GM21515 (cell line): ENCODE data around the gene FAM228B.
"Not testable (repeated sequence)": the region's sequence is repeated elsewhere in the genome, so short reads cannot be mapped to it uniquely, and the experiment has no call there.

Experiments
- ATAC-seq: cut with Tn5 transposase; IDR thresholded peaks from one replicate; pipeline ENCODE4 v1.9.1; 2021; ENCODE audit not compliant: unreplicated experiment

The FAM228B gene

DNA sequence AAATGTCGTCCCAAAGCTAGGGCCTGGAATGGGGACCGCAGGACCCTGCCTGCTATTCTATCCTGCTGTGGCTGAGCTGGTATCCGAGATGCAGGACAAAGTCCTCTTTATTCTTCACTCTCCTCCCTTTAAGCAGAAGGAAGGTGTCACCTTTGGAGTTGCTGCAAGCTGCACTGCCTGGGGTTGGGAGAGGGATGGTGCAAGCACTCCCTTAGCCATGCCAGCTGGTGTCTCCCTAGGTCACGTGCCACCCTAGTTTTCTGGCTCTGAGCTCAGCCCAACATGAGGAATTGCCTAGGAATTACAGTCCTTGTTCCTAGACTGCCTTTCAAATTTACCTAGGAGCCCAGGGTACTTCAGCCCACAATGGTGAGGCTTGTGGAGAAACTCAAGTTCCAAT lies 30.2 kb downstream of the FAM228B start:
- ATAC-seq: no peak

DNA sequence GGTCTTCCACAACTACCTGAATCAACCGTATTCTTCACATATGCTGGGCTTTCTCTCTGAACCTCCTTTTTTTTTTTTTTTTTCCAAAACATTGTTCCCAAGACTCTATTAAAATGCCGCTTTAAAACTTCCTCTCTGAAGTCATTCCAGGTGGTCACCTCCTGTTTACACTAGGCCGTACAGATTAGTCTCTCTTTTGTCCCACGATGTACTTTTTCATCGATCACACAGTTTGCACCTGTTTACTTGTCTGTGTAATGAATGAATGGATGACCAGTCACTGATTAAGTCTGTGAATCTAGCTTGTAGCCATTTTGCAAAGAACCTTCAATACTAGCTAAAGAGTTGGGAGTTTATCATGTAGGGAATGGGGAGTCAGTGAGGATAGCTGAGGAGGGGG lies 34.9 kb downstream of the FAM228B start:
- no peak for ATAC-seq

DNA sequence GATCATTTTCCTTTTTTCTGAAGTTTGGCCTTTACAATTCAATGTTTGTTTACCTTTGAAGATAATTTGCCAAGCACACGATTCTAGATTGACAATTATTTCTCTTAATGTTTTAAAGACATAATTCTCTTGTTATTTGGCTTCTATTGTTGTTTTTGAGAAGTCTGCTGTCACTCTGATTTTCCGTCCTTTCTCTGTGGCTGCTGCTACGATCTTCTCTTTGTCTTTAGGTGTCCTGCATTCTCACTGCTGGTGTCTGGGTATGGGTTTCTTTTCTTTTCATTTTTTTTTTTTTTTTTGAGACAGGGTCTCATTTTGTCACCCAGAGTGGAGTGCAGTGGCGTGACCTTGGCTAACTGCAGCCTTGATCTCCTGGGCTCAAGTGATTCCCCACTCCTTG lies 36.4 kb downstream of the FAM228B start:
- ATAC-seq: no peak

DNA sequence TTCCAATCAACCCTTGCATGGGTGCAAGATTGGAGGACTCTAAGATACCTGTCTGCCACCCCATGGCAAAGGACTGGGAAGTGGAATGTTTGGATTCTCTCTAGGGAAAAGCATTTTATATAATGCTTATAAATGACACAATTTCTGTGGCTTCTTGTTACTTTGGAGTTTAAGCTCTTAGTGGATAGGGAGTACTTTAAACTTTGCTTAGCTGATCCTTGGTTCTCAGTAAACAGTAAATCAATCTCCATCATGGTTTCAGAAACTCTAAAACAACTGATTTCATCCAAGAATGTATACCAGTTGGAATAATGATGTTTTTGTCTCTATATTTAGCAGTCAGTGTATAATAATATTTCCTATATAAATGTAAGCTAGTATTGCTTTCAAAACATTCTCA lies 37.5 kb downstream of the FAM228B start:
- ATAC-seq: no peak

DNA sequence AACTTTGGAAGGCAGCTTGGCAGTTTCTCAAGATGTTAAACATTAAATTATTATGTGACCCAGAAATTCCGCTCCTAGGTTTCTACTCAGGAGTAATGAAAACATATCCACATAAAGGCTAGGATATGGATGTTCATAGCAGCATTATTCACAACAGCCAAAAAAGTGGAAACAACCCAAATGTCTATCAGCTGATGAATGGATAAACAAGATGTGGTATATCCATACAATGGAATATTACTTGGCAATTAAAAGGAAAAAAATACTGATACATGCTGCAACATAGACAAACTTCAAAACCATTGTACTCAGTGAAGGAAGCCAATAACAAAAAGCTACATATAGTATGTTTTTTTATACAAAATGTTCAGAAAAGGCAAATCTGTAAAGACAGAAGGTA lies 39.2 kb downstream of the FAM228B start:
- no peak for ATAC-seq

DNA sequence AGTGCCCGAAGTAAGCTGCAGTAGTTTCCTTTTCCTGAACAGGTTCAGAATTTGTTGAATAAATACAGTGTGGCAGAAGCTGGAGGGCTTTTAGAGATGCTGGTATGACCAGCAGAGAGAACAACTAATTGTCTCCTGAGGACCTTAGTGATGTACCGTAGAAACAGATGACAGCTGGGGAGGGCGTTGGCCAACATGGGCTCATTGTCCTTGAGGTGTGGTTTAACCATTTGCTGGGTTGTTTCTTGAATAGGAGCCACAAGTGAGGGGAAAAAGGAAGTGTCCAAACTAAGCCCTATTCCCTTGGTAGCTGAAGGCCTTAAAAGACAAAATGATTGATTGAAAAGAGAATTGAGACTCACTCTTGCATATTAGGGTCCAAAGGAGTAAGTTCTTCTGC lies 39.9 kb downstream of the FAM228B start:
- no peak for ATAC-seq

DNA sequence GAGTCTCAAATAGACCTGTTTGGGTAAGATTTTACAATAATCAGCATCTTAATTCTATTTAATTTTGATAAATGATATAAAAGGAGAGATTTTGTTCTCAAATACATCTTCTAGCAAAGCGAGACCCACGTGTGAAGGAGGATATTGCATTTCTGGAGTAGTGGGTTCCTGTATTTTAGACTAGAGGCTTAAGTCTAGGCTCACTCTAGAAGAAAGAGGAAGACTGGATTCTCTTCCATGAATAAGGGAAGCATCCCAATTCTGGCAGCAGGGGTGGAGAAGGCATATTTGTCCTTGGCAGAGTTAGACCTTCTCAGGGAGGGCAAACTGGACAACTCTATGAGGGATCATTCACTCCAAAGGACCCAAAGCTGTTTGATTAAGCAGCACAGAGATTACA lies 40.3 kb downstream of the FAM228B start:
- ATAC-seq: no peak

DNA sequence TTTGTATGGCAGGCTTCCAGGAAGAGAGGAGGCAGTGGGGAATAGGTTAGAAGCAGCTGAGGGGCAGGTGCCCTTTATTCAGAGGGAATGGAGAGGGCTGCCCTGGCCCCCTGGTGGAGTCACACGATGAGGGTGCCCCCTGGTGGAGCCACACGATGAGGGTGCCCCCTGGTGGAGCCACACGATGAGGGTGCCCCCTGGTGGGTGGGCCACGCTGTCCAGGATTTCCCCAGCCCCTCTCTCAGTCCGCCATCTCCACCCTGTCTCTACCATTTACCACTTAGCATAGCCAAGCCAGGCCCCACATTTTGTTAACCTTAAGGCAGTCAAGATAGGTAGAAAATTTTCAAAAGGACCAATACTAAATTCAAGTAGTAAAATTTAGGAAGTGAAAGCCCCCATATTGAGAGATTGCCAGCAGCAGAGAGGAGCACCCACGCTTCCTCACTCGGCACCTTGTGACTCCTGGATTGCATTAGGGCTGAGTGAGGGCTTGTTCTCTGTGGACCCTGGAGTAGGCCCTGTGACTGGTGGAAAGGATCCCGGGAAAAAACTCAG lies 41.2 kb downstream of the FAM228B start:
- ATAC-seq: peak; percentile 71

DNA sequence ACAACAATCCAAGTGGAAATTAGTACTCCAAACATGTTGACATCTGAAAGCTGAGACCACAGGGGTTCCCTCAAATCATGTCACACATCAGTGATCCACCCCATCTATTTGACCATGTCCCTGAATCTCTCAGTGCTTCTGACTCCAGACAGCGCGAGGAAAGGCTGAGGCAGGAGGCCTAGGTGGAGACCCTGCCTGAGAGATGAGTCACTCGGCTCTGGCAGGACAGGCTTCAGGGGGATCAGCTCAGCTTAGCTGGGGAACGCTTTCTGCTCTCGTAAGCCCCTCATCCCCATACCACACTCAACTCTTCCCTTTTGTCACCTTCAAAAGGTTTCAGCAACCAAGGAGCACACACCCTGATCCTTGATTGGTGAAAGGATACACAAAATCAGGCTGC lies 45.8 kb downstream of the FAM228B start:
- no peak for ATAC-seq

DNA sequence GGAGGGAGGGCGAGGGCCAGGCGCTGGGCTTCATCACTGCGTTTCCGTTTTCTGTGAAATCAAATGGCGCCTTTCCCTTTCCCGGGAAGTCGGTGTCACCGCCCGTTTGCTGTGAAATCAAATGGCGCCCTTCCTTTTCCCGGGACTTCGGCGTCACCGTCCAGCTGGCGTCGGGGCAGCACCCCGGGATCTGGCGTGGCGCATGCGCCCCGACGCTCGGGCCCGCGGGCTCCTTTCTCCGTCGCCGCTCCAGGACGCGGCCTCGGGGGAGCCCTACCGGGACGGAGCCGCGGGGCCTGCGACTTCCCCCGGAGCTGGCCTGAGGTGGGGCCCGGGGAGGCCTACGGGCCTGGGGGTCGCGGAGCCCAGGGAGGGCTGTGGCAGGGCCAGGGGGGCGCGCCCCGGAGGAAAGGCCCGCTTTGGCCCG lies 51.6 kb downstream of the FAM228B start, which contains the start of gene FAM228A:
FAM228A (plus strand) TSS at position 203 of the 427 bp plus-strand sequence. CDS start 428 bp downstream, outside the sequence.
- no peak for ATAC-seq

DNA sequence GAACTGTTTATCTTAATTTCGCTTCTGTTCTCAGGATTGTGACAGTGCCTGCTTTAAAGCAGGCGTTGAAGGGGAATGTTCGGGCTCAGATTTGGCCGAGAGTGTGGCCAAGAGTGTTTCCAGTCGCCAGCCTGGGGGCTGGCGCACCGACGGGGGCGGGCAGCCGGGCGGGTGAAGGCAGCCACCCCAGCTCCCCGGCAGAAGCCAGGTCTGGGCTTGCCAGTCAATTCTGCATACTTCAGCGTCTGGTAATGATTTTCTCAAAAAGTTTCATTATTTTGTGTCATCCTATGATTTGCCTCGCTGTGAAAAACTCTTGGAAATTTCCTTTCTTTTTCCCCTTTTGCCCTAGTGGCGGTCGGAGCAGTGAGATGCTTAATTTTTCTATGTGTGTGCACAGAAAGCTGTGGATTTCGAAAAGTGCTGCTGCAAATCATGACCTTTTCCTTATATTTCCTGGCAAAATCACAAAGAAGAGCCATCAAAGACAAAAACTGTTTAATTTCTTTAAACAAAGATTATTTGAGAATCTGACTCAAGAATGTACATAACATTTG lies 52.4 kb downstream of the FAM228B start:
- no peak for ATAC-seq

DNA sequence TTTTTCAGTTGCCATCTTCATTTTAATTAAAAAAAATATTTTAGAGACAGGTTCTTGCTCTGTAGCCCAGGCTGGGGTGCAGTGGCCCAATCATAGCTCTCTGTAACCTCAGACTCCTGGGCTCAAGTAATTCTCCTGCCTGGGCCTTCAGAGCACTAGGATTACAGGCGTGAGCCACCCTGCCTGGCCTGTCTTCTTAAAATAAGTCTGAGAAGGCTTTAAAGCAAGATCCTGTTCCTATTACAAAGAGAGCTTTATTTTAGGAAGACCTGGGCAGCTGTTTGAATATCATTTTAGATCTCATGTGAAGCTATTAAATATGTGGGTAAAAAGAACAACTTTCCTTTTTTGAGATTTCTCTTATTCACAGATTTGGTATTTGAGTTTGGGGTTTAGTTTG lies 53.1 kb downstream of the FAM228B start:
- ATAC-seq: no peak

DNA sequence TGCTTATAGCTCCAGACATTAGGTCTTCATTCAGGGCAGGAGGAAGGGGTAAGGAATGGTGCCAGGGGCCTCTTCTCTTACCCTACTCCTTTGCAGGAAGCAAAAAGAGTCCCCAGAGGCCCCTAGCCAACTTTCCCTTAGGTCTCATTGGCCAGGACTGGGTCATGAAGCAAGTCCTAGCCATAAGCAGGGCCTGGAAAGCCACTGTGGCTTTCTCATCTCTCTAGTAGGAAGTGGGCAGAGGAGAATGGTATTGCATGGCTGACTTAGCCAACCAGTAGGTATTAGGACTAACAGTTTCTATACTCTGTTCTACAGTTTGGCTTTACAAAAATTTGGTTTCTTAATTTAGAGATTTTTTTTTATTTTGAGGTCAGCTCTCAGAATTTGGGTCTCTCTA lies 56.4 kb downstream of the FAM228B start:
- ATAC-seq: no peak

DNA sequence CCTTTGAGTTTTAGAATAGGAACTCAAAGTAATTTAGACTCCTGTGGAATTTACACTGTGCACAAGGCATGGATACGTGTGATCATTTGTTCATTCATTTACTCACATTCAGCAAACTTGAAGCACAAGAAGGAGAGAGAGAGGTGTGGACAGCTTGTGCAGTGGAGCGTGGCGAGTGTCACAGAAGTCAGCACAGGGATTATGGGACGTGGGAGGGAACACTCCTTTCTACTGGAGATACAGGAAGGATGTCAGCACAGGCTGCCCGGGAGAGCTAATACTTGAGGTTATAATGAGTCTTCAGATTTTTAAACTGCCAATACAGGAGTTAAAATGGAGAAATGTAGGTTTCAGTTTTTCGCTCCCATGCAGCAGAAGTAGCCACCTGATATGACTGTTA lies 58.6 kb downstream of the FAM228B start:
- ATAC-seq: no peak

DNA sequence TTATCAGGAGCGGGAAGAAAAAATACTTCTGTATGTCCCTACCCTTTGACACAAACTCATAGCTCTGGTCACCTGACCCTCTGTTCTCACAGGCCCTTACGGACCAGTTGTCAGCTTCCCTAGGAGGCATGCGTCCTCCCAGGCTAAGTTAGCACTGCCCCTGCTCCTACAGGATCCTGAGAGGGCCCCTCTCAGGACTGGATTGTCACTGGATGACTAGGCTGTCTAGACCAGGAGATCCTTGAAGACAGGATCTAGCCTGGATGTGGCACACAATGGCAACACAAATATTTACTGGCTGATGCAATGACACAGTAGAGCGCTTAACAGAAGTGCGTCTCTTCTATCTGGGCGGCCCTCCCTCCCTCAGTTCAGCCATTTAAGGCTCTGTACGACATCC lies 59.2 kb downstream of the FAM228B start:
- ATAC-seq: no peak

DNA sequence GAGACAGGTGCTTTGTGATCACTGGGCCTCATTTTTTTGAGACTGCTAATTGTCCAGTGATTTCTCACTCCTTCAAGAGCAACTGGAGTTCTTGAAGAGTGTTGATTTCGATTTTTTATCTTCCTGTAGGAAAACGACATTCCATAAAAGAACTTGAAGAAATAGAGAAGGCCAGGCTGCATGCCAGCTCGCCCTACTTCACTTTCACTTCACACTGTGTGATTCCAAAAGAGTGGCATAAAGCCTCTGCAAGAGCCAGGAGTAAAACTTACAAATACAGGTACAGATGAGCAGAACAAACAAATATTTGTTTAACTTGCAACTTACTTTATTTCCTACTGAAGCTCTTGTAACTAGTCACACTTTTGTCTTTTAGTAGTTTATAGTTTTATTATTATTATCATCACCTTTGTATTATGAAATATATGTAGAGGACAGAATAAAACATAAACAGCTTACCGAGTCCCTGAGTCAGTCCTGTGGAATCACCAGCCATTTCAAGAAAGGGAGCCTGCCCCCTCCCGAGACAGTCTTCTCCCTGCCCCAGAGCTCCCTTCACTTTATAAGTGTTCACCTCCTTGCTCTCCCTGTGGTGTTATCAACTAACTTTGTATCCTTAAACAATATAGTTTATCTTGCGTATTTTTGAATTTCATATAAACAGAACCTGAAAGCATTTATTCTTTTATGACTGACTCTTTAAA lies 60.2 kb downstream of the FAM228B start:
- ATAC-seq: no peak

DNA sequence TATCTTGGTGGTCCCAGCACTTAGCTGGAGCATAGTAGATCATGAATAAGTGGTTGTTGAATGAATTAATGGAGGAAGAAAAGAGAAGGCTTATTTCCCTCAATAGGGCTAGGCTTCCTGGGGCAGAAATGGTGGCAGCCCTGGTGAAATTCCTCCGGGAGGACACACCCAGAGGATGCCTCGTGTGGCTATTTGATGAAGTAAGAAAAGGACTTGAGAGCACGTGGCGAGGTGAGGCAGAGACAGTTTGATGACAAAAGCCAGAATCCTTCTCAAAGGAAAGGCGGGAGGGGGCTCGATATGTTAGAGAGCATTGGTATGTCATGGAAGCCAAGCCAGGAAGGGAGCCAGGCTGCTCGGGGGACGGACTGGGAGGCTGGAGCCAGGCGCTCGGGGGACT lies 66.3 kb downstream of the FAM228B start:
- ATAC-seq: no peak

DNA sequence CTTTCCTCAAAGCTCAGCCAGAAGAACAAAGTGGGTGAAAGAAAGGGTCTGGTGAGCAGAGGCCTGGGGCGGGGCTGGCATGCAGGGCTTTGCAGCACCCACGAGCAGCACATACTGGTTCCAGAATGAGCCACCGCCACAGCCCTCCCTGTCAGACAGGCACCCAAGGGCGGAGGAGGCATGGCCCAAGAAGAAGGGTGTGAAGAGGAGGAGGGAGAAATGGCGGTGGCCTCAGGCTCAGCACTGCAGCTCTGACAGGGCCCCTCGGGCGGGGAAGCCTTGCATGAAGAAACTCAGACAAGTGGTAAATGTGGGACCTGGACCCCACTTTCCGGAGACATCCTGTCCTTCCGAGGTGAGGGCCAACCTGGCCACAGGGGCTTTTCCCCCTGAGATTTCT lies 67.2 kb downstream of the FAM228B start:
- ATAC-seq: no peak

DNA sequence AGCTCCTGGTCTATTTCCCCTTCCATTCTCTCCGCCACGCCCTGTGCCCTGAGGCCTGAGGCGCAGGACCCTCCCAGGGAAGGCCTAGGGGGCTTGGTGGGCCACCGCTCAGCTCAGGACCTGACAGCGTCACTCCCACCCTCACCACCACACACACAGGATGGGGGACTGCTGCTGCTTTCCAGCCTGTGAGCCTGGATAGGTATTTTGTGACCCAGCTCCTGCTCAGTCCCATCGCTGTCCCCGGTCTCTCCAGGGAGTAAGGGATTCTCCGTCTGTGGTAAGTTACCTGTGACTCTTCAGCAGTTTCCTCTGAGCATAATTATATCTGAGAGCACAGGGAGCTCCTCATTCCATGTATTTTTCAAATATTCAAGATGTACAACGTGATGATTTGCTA lies 67.9 kb downstream of the FAM228B start:
- ATAC-seq: no peak

DNA sequence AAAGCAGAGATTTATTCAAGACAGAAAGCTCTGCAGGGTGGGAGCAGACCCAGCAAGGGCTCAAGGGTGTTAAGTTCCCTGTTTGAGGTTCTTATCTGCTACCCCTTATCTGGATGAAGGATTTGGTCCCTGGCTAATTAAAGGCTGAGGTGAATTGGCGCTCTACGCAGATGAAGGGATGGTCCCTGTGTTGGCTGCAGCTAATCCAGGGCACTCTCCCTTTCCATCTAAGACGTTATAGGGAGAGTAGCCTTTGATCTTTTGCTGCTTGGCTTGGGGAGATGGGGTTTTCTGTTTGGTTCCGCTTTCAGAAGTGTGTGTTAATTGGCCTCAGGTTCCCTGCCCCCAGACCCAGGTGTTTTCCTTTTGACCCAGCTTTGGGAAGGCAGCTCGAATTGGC lies 68.6 kb downstream of the FAM228B start:
- ATAC-seq: no peak

DNA sequence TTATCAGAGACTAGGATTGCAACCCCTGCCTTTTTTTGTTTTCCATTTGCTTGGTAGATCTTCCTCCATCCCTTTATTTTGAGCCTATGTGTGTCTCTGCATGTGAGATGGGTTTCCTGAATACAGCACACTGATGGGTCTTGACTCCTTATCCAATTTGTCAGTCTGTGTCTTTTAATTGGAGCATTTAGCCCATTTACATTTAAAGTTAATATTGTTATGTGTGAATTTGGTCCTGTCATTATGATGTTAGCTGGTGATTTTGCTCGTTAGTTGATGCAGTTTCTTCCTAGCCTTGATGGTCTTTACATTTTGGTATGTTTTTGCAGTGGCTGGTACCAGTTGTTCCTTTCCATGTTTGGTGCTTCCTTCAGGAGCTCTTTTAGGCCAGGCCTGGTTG lies 73.9 kb downstream of the FAM228B start:
- ATAC-seq: not testable (repeated sequence)

DNA sequence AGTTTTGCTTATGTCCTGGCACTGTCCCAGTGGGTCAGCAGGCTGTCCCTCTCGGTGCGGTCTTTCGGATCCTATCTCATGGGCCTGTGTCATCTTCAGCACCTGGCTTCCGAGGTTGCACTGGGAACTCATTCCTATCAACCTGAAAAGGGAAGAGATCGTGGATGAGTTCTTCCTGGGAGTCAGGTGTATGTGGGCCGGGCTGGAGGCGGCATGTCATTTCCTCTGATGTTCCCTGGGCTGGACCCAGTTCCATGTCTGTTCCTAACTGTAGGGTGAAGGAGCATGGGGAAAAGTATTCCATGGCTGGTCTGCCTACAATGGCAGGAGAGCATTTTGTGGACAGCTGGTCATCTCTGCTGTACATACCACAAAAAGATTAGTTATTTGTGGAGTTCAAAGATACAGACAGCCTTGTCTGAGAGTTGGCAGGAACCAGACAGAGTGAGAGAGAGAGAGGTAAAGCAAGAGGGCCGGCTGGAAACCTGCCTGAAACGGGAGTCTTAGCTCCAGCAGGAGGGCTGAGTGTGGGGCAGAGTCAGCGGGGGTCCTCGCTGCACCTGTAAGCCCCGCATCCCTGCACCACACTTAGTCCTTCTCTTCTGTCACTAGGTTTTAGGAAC lies 76.8 kb downstream of the FAM228B start:
- no peak for ATAC-seq
